CD4-positive, alpha-beta memory T cell (primary cell): Measurements from ENCODE around the gene UGGT2. TPM values are rescaled to one million over a fixed set of nuclear protein-coding genes. Genes with fewer than 3 reads are reported as not detected.
"Not testable (repeated sequence)": the region's sequence is repeated elsewhere in the genome, so short reads cannot be mapped to it uniquely, and the experiment has no call there.

Experiments used
- CTCF ChIA-PET: fragments of 350-600 bp; sonication (Branson Sonifier 250); formaldehyde crosslinking; loops from one replicate; lab custom pipeline; 2021; ENCODE audit warnings: inconsistent platforms; ENCODE audit not compliant: partially characterized antibody; lab: Charles Lee
- POLR2A ChIA-PET: fragments of 350-600 bp; sonication (Branson Sonifier 250); formaldehyde crosslinking; loops from one replicate; lab custom pipeline; 2021; ENCODE audit not compliant: partially characterized antibody; lab: Charles Lee
- DNase-seq, 5 donors: peaks; one replicate each; pipeline versions ENCODE4 v3.0.0 to v3.0.0-alpha.2; 2020 to 2022; ENCODE audit warnings: mixed read lengths in 1 of 5
- H3K27ac ChIP-seq: one replicate; pipeline ENCODE4 v1.7.0; 2013; ENCODE audit warnings: low read depth, low read length
- H3K27me3 ChIP-seq: 2 replicates; pipeline ENCODE4 v1.7.0; 2013; ENCODE audit warnings: mild to moderate bottlenecking, low read length, moderate library complexity; ENCODE audit not compliant: insufficient read depth
- H3K36me3 ChIP-seq: 2 replicates; pipeline ENCODE4 v1.7.0; 2013; ENCODE audit warnings: mild to moderate bottlenecking, low read length, moderate library complexity; ENCODE audit not compliant: insufficient read depth
- H3K4me1 ChIP-seq: 2 replicates; pipeline ENCODE4 v1.7.0; 2013; ENCODE audit warnings: mild to moderate bottlenecking, low read length, moderate library complexity; ENCODE audit not compliant: insufficient read depth
- H3K4me3 ChIP-seq, 2 donors: one replicate each; pipeline ENCODE4 v1.7.0; 2013; ENCODE audit warnings: low read length in 2 of 2, mild to moderate bottlenecking in 1 of 2
- H3K9me3 ChIP-seq, 2 donors: one replicate each; pipeline ENCODE4 v1.7.0; 2013; ENCODE audit warnings: low read length in 2 of 2, control low read depth in 1 of 2; ENCODE audit not compliant: control insufficient read depth in 1 of 2
- H3K27ac Mint-ChIP-seq, 7 donors: one replicate each; pipeline ENCODE4 v1.8.0; 2020 to 2021; ENCODE audit warnings: mixed read lengths in 7 of 7, mild to moderate bottlenecking in 6 of 7, inconsistent platforms in 3 of 7, moderate library complexity in 3 of 7
- H3K27me3 Mint-ChIP-seq, 2 donors: one replicate each; pipeline ENCODE4 v1.8.0; 2020 to 2021; ENCODE audit warnings: mixed read lengths in 2 of 2
- H3K36me3 Mint-ChIP-seq, 2 donors: one replicate each; pipeline ENCODE4 v1.8.0; 2020 to 2021; ENCODE audit warnings: mixed read lengths in 2 of 2, inconsistent platforms in 1 of 2, mild to moderate bottlenecking in 1 of 2
- H3K4me1 Mint-ChIP-seq, 4 donors: one replicate each; pipeline ENCODE4 v1.8.0; 2020 to 2021; ENCODE audit warnings: mixed read lengths in 4 of 4, mild to moderate bottlenecking in 1 of 4
- H3K4me3 Mint-ChIP-seq, 8 donors: one replicate each; pipeline ENCODE4 v1.8.0; 2020 to 2021; ENCODE audit warnings: mixed read lengths in 8 of 8, mild to moderate bottlenecking in 7 of 8, moderate library complexity in 6 of 8, inconsistent platforms in 3 of 8
- H3K9me3 Mint-ChIP-seq, 8 donors: one replicate each; pipeline ENCODE4 v1.8.0; 2020 to 2021; ENCODE audit warnings: mixed read lengths in 8 of 8, mild to moderate bottlenecking in 5 of 8, inconsistent platforms in 3 of 8, moderate library complexity in 1 of 8
- intact Hi-C: fragments of 100-400 bp; cut with micrococcal nuclease; formaldehyde crosslinking; loops from one replicate; pipeline ENCODE4 v1.15.1; 2023
- polyA plus RNA-seq, 2 donors: library from polyadenylated mRNA; unstranded; fragments of 300-500 nt; fragmentation: Illumina TruSeq; gene quantifications; one replicate each; pipeline ENCODE4 v1.2.3, GENCODE V29; 2021
- total RNA-seq, 2 experiments: library from RNA; stranded (reverse); gene quantifications; one replicate each; pipeline ENCODE4 v1.2.3, GENCODE V29; 2021

The UGGT2 gene
- total and polyA plus RNA-seq, 4 experiments from 2014 or later, result not detected

DNA sequence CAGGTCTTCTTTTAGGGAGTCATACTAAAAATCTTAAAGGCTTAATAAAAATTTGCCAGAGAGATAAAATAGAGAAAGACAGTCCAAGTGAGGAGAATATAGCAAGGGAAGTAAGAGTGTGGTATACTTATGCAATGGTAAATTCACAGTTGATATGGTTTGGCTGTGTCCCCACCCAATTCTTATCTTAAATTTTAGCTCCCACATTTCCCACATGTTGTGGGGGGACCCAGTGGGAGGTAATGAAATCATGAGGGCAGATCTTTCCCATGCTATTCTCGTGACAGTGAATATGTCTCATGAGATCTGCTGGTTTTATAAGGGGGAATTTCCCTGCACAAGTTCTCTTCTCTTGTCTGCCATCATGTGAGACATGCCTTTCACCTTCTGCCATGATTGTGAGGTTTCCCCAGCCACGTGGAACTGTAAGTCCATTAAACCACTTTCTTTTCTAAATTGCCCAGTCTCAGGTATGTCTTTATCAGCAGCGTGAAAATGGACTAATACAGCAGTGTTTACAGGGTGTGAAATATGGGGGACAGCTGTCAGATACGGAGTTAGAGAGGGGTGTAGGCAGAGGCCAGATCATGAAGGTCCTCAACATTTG lies 115.4 kb downstream of the UGGT2 start:
- Mint-ChIP-seq H3K27ac (no peak overlapping the region), H3K4me3 (no peak overlapping the region), H3K36me3 (no peaks in the 10 kb centered on the region), H3K27me3 (peaks cover 0 to 2% of the 10 kb centered on the region in 2 donors), H3K9me3 (peaks cover 0 to 16% (median 2%) of the 10 kb centered on the region in 8 donors), H3K4me1 (no peaks in the 10 kb centered on the region)
- POLR2A ChIA-PET, result no interaction called here
- Histone ChIP-seq H3K4me3 (no peak overlapping the region), H3K27ac (no peak overlapping the region), H3K36me3 (no peaks in the 10 kb centered on the region), H3K27me3 (no peaks in the 10 kb centered on the region), H3K4me1 (no peaks in the 10 kb centered on the region), H3K9me3 (no peaks in the 10 kb centered on the region)
- intact Hi-C loops, result no loop called here
- no peak for DNase-seq
- CTCF ChIA-PET, result no interaction called here

DNA sequence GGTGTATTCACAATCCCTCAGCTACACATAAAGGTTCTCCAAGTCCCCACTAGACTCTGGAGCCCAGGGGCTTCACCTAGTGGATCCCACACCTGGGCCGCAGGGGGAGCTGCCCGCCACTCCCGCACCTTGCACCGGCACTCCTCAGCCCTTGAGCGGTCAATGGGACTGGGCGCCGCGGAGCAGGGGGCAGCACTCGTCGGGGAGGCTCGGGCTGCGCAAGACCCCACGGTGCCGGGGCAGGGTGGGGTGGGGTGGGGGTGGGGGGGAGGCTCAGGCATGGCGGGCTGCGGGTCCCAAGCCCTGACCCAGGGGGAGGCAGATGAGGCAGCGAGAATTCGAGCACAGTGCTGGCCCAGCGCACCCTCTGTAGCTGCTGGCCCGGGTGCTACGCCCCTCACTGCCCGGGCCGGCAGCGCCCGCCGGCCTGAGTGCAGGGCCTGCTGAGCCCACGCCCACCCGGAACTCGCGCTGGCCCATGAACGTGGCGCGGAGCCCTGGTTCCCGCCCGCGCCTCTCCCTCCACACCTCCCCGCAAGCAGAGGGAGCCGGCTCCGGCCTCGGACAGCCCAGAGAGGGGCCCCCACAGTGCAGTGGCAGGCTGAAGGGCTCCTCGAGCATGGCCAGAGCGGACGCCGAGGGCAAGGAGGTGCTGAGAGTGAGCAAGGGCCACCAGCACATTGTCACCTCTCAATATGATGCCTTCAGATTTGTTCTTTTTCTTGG lies 121.7 kb downstream of the UGGT2 start:
- Histone ChIP-seq H3K4me1 (no peaks in the 10 kb centered on the region), H3K4me3 (no peak overlapping the region), H3K27me3 (no peaks in the 10 kb centered on the region), H3K36me3 (no peaks in the 10 kb centered on the region), H3K27ac (no peak overlapping the region), H3K9me3 (no peaks in the 10 kb centered on the region)
- no peak for DNase-seq
- no peak overlapping the region for H3K4me3 Mint-ChIP-seq
- POLR2A ChIA-PET, result no interaction called here
- H3K27ac Mint-ChIP-seq, result no peak overlapping the region
- H3K4me1 Mint-ChIP-seq, result no peaks in the 10 kb centered on the region
- CTCF ChIA-PET, result no interaction called here
- H3K9me3 Mint-ChIP-seq, result peaks cover 0 to 45% (median 16%) of the 10 kb centered on the region in 8 donors
- intact Hi-C loops, result no loop called here
- H3K36me3 Mint-ChIP-seq, result no peaks in the 10 kb centered on the region
- no peaks in the 10 kb centered on the region for H3K27me3 Mint-ChIP-seq

DNA sequence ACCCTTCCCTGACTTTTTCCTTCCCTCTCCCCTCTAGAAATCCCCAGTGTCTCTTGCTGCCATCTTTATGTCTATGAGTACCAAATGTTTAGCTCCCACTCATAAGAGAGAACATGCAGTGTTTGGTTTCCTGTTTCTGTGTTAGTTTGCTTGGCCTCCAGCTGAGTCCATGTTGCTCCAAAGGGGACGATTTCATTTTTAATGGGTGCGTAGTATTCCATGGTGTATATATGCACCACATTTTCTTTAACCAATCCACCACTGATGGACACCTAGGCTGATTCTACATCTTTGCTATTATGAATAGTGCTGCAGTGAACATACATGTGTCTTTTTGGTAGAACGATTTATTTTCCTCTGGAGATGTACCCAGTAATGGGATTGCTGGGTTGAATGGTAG lies 123.8 kb downstream of the UGGT2 start:
- DNase-seq, result no peak
- Histone ChIP-seq H3K4me1 (no peaks in the 10 kb centered on the region), H3K36me3 (no peaks in the 10 kb centered on the region), H3K27me3 (no peaks in the 10 kb centered on the region), H3K27ac (no peak overlapping the region), H3K9me3 (no peaks in the 10 kb centered on the region), H3K4me3 (no peak overlapping the region)
- Mint-ChIP-seq H3K9me3 (peaks cover 0 to 34% (median 16%) of the 10 kb centered on the region in 8 donors), H3K36me3 (no peaks in the 10 kb centered on the region), H3K4me3 (no peak overlapping the region), H3K27ac (no peak overlapping the region), H3K4me1 (no peaks in the 10 kb centered on the region), H3K27me3 (no peaks in the 10 kb centered on the region)
- CTCF ChIA-PET, result no interaction called here
- POLR2A ChIA-PET, result no interaction called here
- intact Hi-C loops, result no loop called here

DNA sequence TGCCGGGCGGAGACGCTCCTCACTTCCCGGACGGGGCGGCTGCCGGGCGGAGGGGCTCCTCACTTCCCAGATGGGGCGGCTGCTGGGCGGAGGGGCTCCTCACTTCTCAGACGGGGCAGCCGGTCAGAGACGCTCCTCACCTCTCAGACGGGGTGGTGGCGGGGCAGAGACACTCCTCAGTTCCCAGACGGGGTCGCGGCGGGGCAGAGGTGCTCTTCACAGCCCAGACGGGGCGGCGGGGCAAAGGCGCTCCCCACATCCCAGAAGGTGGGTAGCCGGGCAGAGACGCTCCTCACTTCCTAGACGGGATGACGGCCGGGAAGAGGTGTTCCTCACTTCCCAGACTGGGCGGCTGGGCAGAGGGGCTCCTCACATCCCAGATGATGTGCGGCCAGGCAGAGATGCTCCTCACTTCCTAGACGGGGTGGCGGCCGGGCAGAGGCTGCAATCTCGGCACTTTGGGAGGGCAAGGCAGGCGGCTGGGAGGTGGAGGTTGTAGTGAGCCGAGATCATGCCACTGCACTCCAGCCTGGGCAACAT lies 124.8 kb downstream of the UGGT2 start:
- H3K27me3 ChIP-seq, intact Hi-C loops, H3K9me3 ChIP-seq, H3K4me1 Mint-ChIP-seq, H3K36me3 Mint-ChIP-seq, H3K36me3 ChIP-seq, CTCF ChIA-PET, H3K27ac ChIP-seq, H3K4me1 ChIP-seq, POLR2A ChIA-PET, H3K4me3 ChIP-seq, H3K4me3 Mint-ChIP-seq, H3K27me3 Mint-ChIP-seq, H3K27ac Mint-ChIP-seq: not testable (repeated sequence)
- DNase-seq, result peak in 1 of 5 donors; percentile 27
- H3K9me3 Mint-ChIP-seq, result peaks cover 0 to 29% (median 16%) of the 10 kb centered on the region in 8 donors

DNA sequence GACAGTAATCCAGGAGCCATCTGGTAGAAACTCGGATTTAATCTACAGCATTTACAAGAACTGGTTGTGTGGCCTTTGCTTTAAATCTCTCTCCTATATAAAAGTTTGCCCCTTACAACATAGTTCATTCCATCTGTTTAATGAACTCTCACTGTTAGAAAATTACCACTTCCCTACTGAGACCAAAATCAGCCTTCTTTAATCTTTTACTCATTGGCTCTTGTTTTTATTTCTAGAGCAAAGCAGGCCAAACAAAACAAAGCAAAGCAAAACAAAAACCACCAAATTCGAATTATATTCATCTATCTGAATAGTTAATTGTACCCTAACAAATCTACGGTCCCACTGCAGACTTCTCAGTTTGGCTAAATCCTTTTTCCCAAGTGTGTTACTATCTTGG lies 127.0 kb downstream of the UGGT2 start:
- Histone ChIP-seq H3K4me3 (no peak overlapping the region), H3K9me3 (no peaks in the 10 kb centered on the region), H3K4me1 (no peaks in the 10 kb centered on the region), H3K27ac (no peak overlapping the region), H3K36me3 (no peaks in the 10 kb centered on the region), H3K27me3 (no peaks in the 10 kb centered on the region)
- intact Hi-C loops, result no loop called here
- Mint-ChIP-seq H3K27me3 (no peaks in the 10 kb centered on the region), H3K36me3 (no peaks in the 10 kb centered on the region), H3K9me3 (peaks cover 0 to 20% (median 14%) of the 10 kb centered on the region in 8 donors), H3K4me1 (no peaks in the 10 kb centered on the region), H3K27ac (no peak overlapping the region), H3K4me3 (no peak overlapping the region)
- POLR2A ChIA-PET, result no interaction called here
- DNase-seq, result no peak
- CTCF ChIA-PET, result no interaction called here

DNA sequence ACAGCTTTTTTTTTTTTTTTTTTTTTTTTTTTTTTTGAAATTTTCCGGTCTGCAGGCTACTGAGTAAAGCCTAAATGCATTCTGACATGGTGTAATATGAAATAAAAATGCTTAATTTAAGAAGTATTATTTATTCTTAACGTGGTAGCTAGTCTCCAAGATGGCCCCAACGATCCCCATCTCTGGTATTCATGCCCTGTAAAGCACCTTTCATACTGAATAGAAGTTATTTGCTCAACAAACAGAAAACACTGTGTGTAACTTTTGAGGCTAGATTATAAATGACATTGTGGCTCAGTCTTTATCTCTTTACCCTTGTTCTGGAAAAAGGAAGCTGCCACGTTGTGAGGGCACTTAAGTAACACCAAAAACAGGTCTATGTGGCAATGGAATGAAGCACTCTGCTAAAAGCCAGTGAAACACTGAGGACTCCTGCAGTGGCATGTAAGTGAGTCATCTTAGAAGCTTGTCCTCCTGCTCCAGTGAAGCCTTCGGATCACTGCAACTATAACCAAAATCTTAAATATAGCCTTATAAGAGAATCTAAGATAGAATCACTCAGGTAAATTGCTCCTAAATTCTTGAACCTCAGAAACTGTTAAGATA lies 128.7 kb downstream of the UGGT2 start:
- Mint-ChIP-seq H3K27ac (no peak overlapping the region), H3K27me3 (no peaks in the 10 kb centered on the region), H3K4me3 (no peak overlapping the region), H3K4me1 (no peaks in the 10 kb centered on the region), H3K9me3 (peaks cover 0 to 8% (median 4%) of the 10 kb centered on the region in 8 donors), H3K36me3 (no peaks in the 10 kb centered on the region)
- CTCF ChIA-PET, result no interaction called here
- intact Hi-C loops, result no loop called here
- POLR2A ChIA-PET, result no interaction called here
- no peak overlapping the region for H3K27ac ChIP-seq
- no peaks in the 10 kb centered on the region for H3K36me3 ChIP-seq
- no peaks in the 10 kb centered on the region for H3K9me3 ChIP-seq
- no peaks in the 10 kb centered on the region for H3K4me1 ChIP-seq
- H3K27me3 ChIP-seq, result no peaks in the 10 kb centered on the region
- no peak overlapping the region for H3K4me3 ChIP-seq
- no peak for DNase-seq

DNA sequence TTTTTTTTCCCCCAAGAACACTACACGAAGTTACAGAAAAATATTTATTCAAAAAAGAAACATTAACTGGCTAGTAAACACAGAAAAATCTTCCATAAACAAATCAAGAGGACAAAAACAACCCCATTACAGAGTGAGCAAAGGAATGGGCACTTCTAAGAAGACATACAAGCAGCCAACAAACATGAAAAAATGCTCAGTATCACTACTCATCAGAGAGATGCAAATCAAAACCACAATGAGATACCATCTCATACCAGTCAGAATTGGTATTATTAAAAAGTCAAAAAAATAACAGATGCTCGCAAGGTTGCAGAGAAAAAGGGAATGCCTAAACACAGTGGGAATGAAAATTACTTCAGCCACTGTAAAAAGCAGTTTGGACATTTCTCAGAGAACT lies 131.7 kb downstream of the UGGT2 start:
- POLR2A ChIA-PET, result no interaction called here
- Mint-ChIP-seq H3K36me3 (no peaks in the 10 kb centered on the region), H3K4me3 (no peak overlapping the region), H3K27me3 (no peaks in the 10 kb centered on the region), H3K4me1 (no peaks in the 10 kb centered on the region), H3K9me3 (peaks cover 0 to 3% (median 0%) of the 10 kb centered on the region in 8 donors), H3K27ac (no peak overlapping the region)
- H3K4me3 ChIP-seq, result no peak overlapping the region
- H3K9me3 ChIP-seq, result no peaks in the 10 kb centered on the region
- no peaks in the 10 kb centered on the region for H3K27me3 ChIP-seq
- DNase-seq, result no peak
- H3K36me3 ChIP-seq, result no peaks in the 10 kb centered on the region
- intact Hi-C loops, result no loop called here
- CTCF ChIA-PET, result no interaction called here
- H3K27ac ChIP-seq, result no peak overlapping the region
- no peaks in the 10 kb centered on the region for H3K4me1 ChIP-seq
